HG03097 (cell line): Measurements from ENCODE around the gene ADAMTS10.
"Not testable (repeated sequence)": the region's sequence is repeated elsewhere in the genome, so short reads cannot be mapped to it uniquely, and the experiment has no call there.

ENCODE experiments used
- ATAC-seq: cut with Tn5 transposase; IDR thresholded peaks from one replicate; pipeline ENCODE4 v1.9.1; 2021; ENCODE audit not compliant: unreplicated experiment, low FRiP score

The ADAMTS10 gene

DNA sequence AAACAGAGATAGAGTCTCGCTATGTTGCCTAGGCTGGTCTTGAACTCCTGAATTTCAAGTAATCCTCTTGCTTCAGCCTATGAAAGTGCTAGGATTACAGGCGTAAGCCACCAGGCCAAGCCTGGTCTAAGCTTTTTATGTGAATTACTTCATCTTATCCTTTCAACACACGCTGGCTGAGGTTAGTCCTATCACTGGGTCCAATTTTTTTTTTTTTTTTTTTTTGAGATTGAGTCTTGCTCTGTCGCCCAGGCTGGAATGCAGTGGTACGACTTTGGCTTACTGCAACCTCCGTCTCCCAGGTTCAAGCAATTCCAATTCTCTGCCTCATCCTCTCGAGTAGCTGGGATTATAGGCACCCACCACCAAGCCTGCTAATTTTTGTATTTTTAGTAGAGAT, 43.7 kb downstream of the ADAMTS10 start:
- no peak for ATAC-seq

- not testable (repeated sequence) for ATAC-seq
Measured at GRCh38 chr19:8564866-8565265, 45.6 kb downstream of the ADAMTS10 start.

- no peak for ATAC-seq
Measured at GRCh38 chr19:8561075-8561764, 49.3 kb downstream of the ADAMTS10 start.

GRCh38 chr19:8558325-8558724, 52.2 kb downstream of the ADAMTS10 start:
- no peak for ATAC-seq

DNA sequence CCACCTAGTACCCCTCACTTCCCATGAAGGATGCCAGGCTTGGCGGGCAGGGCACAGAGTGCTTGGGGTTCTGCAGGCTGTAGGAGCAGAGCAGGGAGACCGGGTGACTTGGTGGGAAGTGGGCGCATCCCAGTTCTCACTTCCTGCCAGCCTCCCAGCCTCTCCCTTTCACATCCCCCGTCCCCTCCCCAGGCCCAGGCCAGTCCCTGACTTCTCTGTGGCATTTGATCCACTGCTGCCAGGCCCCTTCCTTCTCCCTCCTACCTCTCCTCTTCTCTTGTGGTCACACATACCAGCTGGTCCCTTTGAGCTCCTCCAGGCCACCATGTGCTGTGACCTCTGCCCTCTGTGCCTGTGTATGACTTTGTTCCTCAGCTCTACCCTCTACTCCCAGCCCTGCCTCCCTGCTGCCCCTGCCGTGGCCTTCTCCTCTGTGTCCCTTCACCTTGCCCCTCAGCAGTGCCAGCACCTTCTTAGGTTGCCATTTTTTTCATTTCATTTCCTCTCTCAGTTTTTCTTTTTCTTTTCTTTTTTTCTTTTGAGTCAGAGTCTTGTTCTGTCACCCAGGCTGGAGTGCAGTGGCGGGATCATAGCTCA, 52.8 kb downstream of the ADAMTS10 start:
- no peak for ATAC-seq

DNA sequence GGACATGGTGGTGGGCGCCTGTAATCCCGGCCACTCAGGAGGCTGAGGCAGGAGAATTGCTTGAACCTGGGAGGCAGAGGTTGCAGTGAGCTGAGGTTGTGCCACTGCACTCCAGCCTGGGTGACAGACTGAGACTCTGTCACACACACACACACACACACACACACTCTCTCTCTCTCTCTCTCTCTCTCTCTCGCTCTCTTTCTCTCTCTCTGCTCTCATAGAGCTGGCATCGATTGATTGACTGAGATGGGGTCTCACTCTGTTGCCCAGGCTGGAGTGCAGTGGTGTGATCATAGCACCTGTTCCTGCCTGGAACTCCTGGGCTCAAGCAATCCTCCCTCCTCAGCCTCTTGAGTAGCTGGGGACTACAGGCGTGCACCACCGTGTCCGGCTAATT, 56.8 kb downstream of the ADAMTS10 start:
- ATAC-seq = not testable (repeated sequence)

DNA sequence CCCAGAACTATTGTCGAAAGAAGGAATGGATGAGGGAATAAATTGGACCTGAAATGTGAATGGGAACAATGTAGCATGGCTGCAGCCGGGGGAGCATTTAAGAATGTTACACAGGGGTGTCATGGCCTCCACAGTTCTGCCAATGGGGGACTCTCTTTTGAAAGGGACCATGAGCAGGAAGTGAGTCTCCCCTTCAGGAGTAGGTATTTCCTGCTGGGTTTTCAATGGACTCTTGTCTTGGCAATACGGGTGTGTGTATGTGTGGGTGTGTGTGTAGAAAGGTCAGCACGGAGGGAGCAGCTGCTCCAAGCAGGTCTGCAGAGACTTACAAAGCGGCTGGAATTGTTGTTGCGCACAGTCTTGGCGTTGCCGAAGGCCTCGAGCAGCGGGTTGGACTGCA, 57.7 kb downstream of the ADAMTS10 start:
- ATAC-seq = no peak

- no peak for ATAC-seq
Measured at GRCh38 chr19:8550070-8550469, 60.4 kb downstream of the ADAMTS10 start.

- ATAC-seq = no peak
Measured at GRCh38 chr19:8545743-8546142, 64.8 kb downstream of the ADAMTS10 start.

DNA sequence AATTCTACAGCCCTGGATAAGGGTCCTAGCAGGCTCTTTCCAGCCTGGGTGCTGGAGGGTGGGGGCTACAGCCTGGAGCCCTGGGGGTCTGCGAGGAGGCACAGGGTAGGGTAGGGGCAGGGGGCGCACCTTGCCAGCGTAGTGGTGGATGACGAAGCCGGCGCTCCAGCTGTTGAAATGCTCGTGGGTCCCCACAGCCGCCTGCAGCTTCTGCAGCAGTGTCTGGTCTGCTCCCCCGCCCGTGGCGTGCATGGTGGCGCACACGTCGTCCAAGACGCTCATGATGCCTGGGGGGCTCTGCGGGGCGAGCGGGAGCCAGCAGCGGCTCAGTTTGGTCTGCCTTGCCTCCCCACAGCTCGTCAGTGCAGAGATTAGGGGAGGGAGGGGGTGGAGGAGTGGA, 66.3 kb downstream of the ADAMTS10 start:
- no peak for ATAC-seq

- no peak for ATAC-seq
Measured at GRCh38 chr19:8539621-8540149, 70.8 kb downstream of the ADAMTS10 start.

DNA sequence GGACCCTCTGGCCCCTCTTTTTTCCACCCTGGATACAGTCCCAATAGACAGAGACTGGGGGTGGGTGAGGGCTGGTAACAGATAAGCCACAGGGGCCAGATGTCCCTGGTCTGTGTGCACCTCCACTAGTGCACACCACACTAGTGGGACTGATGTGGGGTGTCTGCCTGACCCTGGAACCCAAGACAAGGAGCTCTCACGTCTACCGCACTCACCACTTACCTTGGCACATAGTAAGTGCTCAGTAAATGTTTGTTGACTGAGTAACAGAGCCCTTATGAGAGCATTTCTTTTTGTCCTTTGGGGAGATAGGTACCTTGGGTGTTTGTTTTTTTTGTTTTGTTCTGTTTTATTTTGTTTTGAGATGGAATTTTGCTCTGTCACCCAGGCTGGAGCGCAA, 73.4 kb downstream of the ADAMTS10 start:
- ATAC-seq = no peak

DNA sequence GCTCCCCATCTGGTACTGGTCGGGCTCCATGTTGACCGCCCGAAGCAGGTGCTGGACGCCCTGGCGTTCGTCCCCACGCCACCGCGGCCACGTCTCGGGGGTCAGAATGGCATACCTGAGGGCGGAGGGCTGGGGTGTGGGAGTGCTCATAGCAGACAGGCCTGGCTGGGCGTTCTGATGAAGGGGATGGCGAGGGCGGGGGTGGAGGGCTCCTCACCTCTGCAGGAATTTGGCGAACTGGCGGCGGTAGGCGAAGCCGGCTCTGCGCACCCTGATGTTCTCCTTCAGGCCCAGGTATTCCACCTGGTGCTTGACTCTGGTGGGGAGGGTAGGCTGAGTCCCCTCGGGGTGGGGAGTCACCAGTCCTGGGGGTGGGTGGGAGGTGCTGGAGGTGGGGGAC, 74.2 kb downstream of the ADAMTS10 start:
- ATAC-seq = no peak

GRCh38 chr19:8532225-8532624, 78.3 kb downstream of the ADAMTS10 start:
- no peak for ATAC-seq

DNA sequence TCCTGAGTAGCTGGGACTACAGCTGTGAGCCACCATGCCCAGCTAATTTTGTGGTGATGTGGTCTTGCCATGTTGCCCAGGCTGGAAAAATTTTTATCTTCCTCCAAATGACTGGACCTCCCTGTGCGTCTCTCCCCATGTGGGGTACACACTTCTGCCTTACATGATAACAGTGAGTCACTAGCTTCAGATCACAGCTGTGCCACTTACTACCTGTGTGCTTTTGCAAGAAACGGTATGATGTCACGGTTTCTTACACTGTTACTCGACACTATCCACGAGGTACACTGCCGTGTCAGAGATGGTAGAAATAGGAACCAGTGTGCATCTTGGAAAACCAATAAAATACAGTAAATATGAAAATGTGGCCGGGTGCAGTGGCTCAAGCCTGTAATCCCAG, 79.0 kb downstream of the ADAMTS10 start:
- no peak for ATAC-seq
